GM12864 (cell line): ENCODE results near the gene CYP27B1.

Source experiments
- DNase-seq: peaks from one replicate; pipeline ENCODE4 v3.0.0-alpha.2; 2011; ENCODE audit warnings: low read depth
- H3K4me3 ChIP-seq: 2 replicates; pipeline ENCODE4 v1.5.1; 2011; ENCODE audit warnings: mild to moderate bottlenecking, low read depth, low read length, control low read depth
- CTCF ChIP-seq: IDR thresholded peaks from 2 replicates; pipeline ENCODE4 v1.5.1; 2011; ENCODE audit warnings: low read depth, mild to moderate bottlenecking, moderate library complexity, low read length, control low read depth, inconsistent platforms; ENCODE audit errors: missing control alignments

Gene CYP27B1

GRCh38 chr12:57744194-57744776 is 22.6 kb downstream of the CYP27B1 start:
- DNase-seq: no peak
- TF ChIP-seq CTCF: no peak

GRCh38 chr12:57743769-57744168 is 23.1 kb downstream of the CYP27B1 start:
- peak overlapping the region; percentile 84; the same call in 1 of the 2 replicates for H3K4me3 ChIP-seq
- TF ChIP-seq CTCF: no peak
- no peak for DNase-seq

More at GRCh38 chr12:57744194-57744776, 22.6 kb downstream of the CYP27B1 start:
- H3K4me3 ChIP-seq: peak overlapping the region; percentile 84

GRCh38 chr12:57741844-57742738 is 24.8 kb downstream of the CYP27B1 start:
- DNase-seq: peak; percentile 55
- peak overlapping the region; percentile 62 for H3K4me3 ChIP-seq
- TF ChIP-seq CTCF: peak; percentile 67

GRCh38 chr12:57741413-57741789 is 25.5 kb downstream of the CYP27B1 start:
- DNase-seq: no peak
- H3K4me3 ChIP-seq: peak overlapping the region; percentile 62
- no peak for TF ChIP-seq CTCF

- no peak for TF ChIP-seq CTCF
- DNase-seq: peak; percentile 46
- H3K4me3 ChIP-seq: peak overlapping the region; percentile 62
Measured at GRCh38 chr12:57740656-57741412, 26.0 kb downstream of the CYP27B1 start.

- DNase-seq: no peak
- H3K4me3 ChIP-seq: no peak overlapping the region
- TF ChIP-seq CTCF: no peak
Measured at GRCh38 chr12:57739914-57740538, 26.9 kb downstream of the CYP27B1 start.
